Activated gamma-delta T cell (primary cell): ENCODE measurements around the gene RSPRY1.

Source experiments
- DNase-seq: peaks from one replicate; lab custom pipeline; 2025; lab: John Stamatoyannopoulos, UW

Gene RSPRY1

GRCh38 chr16:57152096-57153093, 33.7 kb upstream of the RSPRY1 start:
- DNase-seq, result no peak

- DNase-seq, result no peak
These were observed 32.3 kb upstream of the RSPRY1 start for GRCh38 chr16:57153841-57154240.

- DNase-seq, result no peak
These were observed 30.3 kb upstream of the RSPRY1 start for GRCh38 chr16:57155702-57156350.

GRCh38 chr16:57156351-57156703, 29.8 kb upstream of the RSPRY1 start:
- DNase-seq, result no peak

- no peak for DNase-seq
These were observed 28.6 kb upstream of the RSPRY1 start for GRCh38 chr16:57157533-57157932.

- no peak for DNase-seq
These were observed 26.7 kb upstream of the RSPRY1 start for GRCh38 chr16:57159447-57159846.

- no peak for DNase-seq
These were observed 22.3 kb upstream of the RSPRY1 start for GRCh38 chr16:57163842-57164241.

GRCh38 chr16:57165483-57165882, 20.6 kb upstream of the RSPRY1 start:
- no peak for DNase-seq

- DNase-seq, result no peak
These were observed 20.2 kb upstream of the RSPRY1 start for GRCh38 chr16:57165938-57166337.

GRCh38 chr16:57166451-57166850, 19.7 kb upstream of the RSPRY1 start:
- DNase-seq, result no peak

- no peak for DNase-seq
These were observed 19.2 kb upstream of the RSPRY1 start for GRCh38 chr16:57166951-57167350.

- no peak for DNase-seq
These were observed 18.6 kb upstream of the RSPRY1 start for GRCh38 chr16:57167538-57167937.

- DNase-seq, result no peak
These were observed 18.2 kb upstream of the RSPRY1 start for GRCh38 chr16:57167953-57168352.

- DNase-seq, result no peak
These were observed 16.8 kb upstream of the RSPRY1 start for GRCh38 chr16:57169327-57169726.

GRCh38 chr16:57172721-57173290, 13.3 kb upstream of the RSPRY1 start:
- no peak for DNase-seq

GRCh38 chr16:57175896-57176295, 10.2 kb upstream of the RSPRY1 start:
- DNase-seq, result no peak

GRCh38 chr16:57178196-57178595, 7.9 kb upstream of the RSPRY1 start:
- no peak for DNase-seq

GRCh38 chr16:57178793-57179212, 7.3 kb upstream of the RSPRY1 start:
- no peak for DNase-seq

- DNase-seq, result no peak
These were observed 6.8 kb upstream of the RSPRY1 start for GRCh38 chr16:57179215-57179828.

GRCh38 chr16:57184113-57184512, 2.0 kb upstream of the RSPRY1 start:
- DNase-seq, result no peak

- no peak for DNase-seq
These were observed 1.2 kb upstream of the RSPRY1 start for GRCh38 chr16:57184887-57185445.

GRCh38 chr16:57185446-57185944, 634 bp upstream of the RSPRY1 start:
- DNase-seq, result no peak
